Progenitor cell of endocrine pancreas (in vitro differentiated cells): Measurements from ENCODE around the gene HINFP. TPM values are rescaled to one million over a fixed set of nuclear protein-coding genes. Genes with fewer than 3 reads are reported as not detected.
"Not testable (repeated sequence)": the region's sequence is repeated elsewhere in the genome, so short reads cannot be mapped to it uniquely, and the experiment has no call there.

Experiments used
- DNase-seq: peaks from one replicate; pipeline ENCODE4 v3.0.0; 2021; ENCODE audit warnings: low spot score; ENCODE audit not compliant: unreplicated experiment
- H3K27ac Mint-ChIP-seq: 2 replicates; pipeline ENCODE4 v1.8.0; 2021; ENCODE audit warnings: mild to moderate bottlenecking, moderate library complexity, mixed read lengths
- H3K27me3 Mint-ChIP-seq: 2 replicates; pipeline ENCODE4 v1.8.0; 2021; ENCODE audit warnings: mixed read lengths
- H3K36me3 Mint-ChIP-seq: 2 replicates; pipeline ENCODE4 v1.8.0; 2022; ENCODE audit warnings: mixed read lengths; ENCODE audit not compliant: insufficient read depth
- H3K4me1 Mint-ChIP-seq: 2 replicates; pipeline ENCODE4 v1.8.0; 2021; ENCODE audit warnings: low read depth, mixed read lengths
- H3K4me3 Mint-ChIP-seq: 2 replicates; pipeline ENCODE4 v1.8.0; 2021; ENCODE audit warnings: low read depth, mild to moderate bottlenecking, moderate library complexity, mixed read lengths
- H3K9me3 Mint-ChIP-seq: 2 replicates; pipeline ENCODE4 v1.8.0; 2021; ENCODE audit warnings: low read depth, mixed read lengths
- CTCF ChIP-seq: fragments of 200-600 bp; sonication (generic); IDR thresholded peaks from one replicate; pipeline ENCODE4 v1.5.0; 2021; ENCODE audit warnings: antibody characterized with exemption, mild to moderate bottlenecking; ENCODE audit not compliant: unreplicated experiment
- total RNA-seq: library from RNA; stranded (reverse); gene quantifications from 2 replicates; pipeline ENCODE4 v1.2.1, GENCODE V29; 2021

HINFP gene
- total RNA-seq, 1 donor from 2014 or later, result 48.7 TPM

GRCh38 chr11:119178166-119178680, 56.8 kb downstream of the HINFP start:
- no peaks in the 10 kb centered on the region for H3K9me3 Mint-ChIP-seq

GRCh38 chr11:119179342-119179741, 58.0 kb downstream of the HINFP start:
- H3K9me3 Mint-ChIP-seq, result no peaks in the 10 kb centered on the region
- H3K36me3 Mint-ChIP-seq, result peaks cover 4% of the 10 kb centered on the region
- H3K4me3 Mint-ChIP-seq, result no peak overlapping the region
- TF ChIP-seq CTCF, result no peak
- DNase-seq, result no peak
- H3K27ac Mint-ChIP-seq, result no peak overlapping the region
- no peaks in the 10 kb centered on the region for H3K4me1 Mint-ChIP-seq
- no peaks in the 10 kb centered on the region for H3K27me3 Mint-ChIP-seq

More at GRCh38 chr11:119178166-119178680, 56.8 kb downstream of the HINFP start:
- Mint-ChIP-seq H3K4me3 (no peak overlapping the region), H3K4me1 (no peaks in the 10 kb centered on the region), H3K27me3 (no peaks in the 10 kb centered on the region), H3K27ac (no peak overlapping the region), H3K36me3 (peaks cover 1% of the 10 kb centered on the region)
- no peak for TF ChIP-seq CTCF
- DNase-seq, result no peak

- no peaks in the 10 kb centered on the region for H3K4me1 Mint-ChIP-seq
- H3K9me3 Mint-ChIP-seq, result no peaks in the 10 kb centered on the region
- H3K36me3 Mint-ChIP-seq, result peaks cover 4% of the 10 kb centered on the region
- no peak for DNase-seq
- no peak overlapping the region for H3K4me3 Mint-ChIP-seq
- H3K27ac Mint-ChIP-seq, result no peak overlapping the region
- H3K27me3 Mint-ChIP-seq, result no peaks in the 10 kb centered on the region
- no peak for TF ChIP-seq CTCF
Measured at GRCh38 chr11:119179983-119180382, 58.6 kb downstream of the HINFP start.

- Mint-ChIP-seq H3K27ac (no peak overlapping the region), H3K4me1 (peaks cover 8% of the 10 kb centered on the region), H3K27me3 (no peaks in the 10 kb centered on the region), H3K4me3 (no peak overlapping the region), H3K9me3 (no peaks in the 10 kb centered on the region), H3K36me3 (peaks cover 2% of the 10 kb centered on the region)
- DNase-seq, result no peak
- TF ChIP-seq CTCF, result no peak
Measured at GRCh38 chr11:119180729-119181676, 59.6 kb downstream of the HINFP start.

- no peak for TF ChIP-seq CTCF
- H3K27me3 Mint-ChIP-seq, result no peaks in the 10 kb centered on the region
- no peaks in the 10 kb centered on the region for H3K9me3 Mint-ChIP-seq
- H3K4me3 Mint-ChIP-seq, result no peak overlapping the region
- H3K36me3 Mint-ChIP-seq, result peaks cover 2% of the 10 kb centered on the region
- no peak for DNase-seq
- peaks cover 14% of the 10 kb centered on the region for H3K4me1 Mint-ChIP-seq
- H3K27ac Mint-ChIP-seq, result no peak overlapping the region
Measured at GRCh38 chr11:119181677-119182412, 60.5 kb downstream of the HINFP start.

GRCh38 chr11:119184399-119184798, 63.0 kb downstream of the HINFP start:
- not testable (repeated sequence) for H3K9me3 Mint-ChIP-seq, H3K27ac Mint-ChIP-seq, H3K27me3 Mint-ChIP-seq, H3K4me3 Mint-ChIP-seq, H3K36me3 Mint-ChIP-seq, DNase-seq
- peaks cover 16% of the 10 kb centered on the region for H3K4me1 Mint-ChIP-seq
